Endothelial cell of umbilical vein (primary cell): ENCODE measurements around the gene ADIPOR2. TPM values are rescaled to one million over a fixed set of nuclear protein-coding genes. Genes with fewer than 3 reads are reported as not detected.

Source experiments
- BruUV-seq: library from RNA; stranded (reverse); fragments of 400-500 nt; replicated peaks from 2 replicates; lab custom pipeline; 2021; lab: Mats Ljungman, UMichigan
- CTCF ChIA-PET: fragments of 300-600, 350-600 bp; sonication (Branson Sonifier 250); formaldehyde crosslinking; loops from one replicate; lab custom pipeline; 2021; ENCODE audit warnings: antibody characterized with exemption, inconsistent platforms; lab: Charles Lee
- POLR2A ChIA-PET: fragments of 300-600, 350-600 bp; sonication (Branson Sonifier 250); formaldehyde crosslinking; loops from one replicate; lab custom pipeline; 2021; ENCODE audit warnings: antibody characterized with exemption, inconsistent platforms; lab: Charles Lee
- DNase-seq: peaks from one replicate; pipeline ENCODE4 v3.0.0-alpha.2; 2011; ENCODE audit warnings: low read depth, low spot score
- FAIRE-seq: peaks from 2 replicates; lab custom pipeline; 2011; peaks lifted over from hg19 to GRCh38; lab: Jason Lieb, UNC
- H2AFZ ChIP-seq: 2 replicates; pipeline ENCODE4 v1.6.0; 2012; ENCODE audit warnings: low read depth, low read length, control low read depth, inconsistent platforms
- H3K27ac ChIP-seq: 2 replicates; pipeline ENCODE4 v1.5.1; 2011; ENCODE audit warnings: low read depth, mild to moderate bottlenecking, control low read depth, low read length, moderate library complexity; ENCODE audit not compliant: insufficient read depth
- H3K27me3 ChIP-seq, 2 experiments: 2 replicates each; pipeline versions ENCODE4 v1.6.0 to v1.6.1; 2011; ENCODE audit warnings: low read length in 2 of 2, mixed read lengths in 1 of 2; ENCODE audit not compliant: control insufficient read depth in 2 of 2, insufficient read depth in 2 of 2
- H3K36me3 ChIP-seq, 2 experiments: 2 replicates in 1 of 2; 3 replicates in 1 of 2; pipeline ENCODE4 v1.5.1; 2011; ENCODE audit warnings: low read length in 2 of 2, mild to moderate bottlenecking in 1 of 2, moderate library complexity in 1 of 2; ENCODE audit not compliant: control insufficient read depth in 2 of 2, insufficient read depth in 2 of 2; ENCODE audit errors: extremely low read depth in 1 of 2
- H3K4me1 ChIP-seq: 3 replicates; pipeline ENCODE4 v1.5.1; 2011; ENCODE audit warnings: mild to moderate bottlenecking, low read length; ENCODE audit not compliant: control insufficient read depth, insufficient read depth; ENCODE audit errors: extremely low read depth
- H3K4me2 ChIP-seq: 2 replicates; pipeline ENCODE4 v1.6.1; 2011; ENCODE audit warnings: low read length, control low read depth, mixed read lengths; ENCODE audit not compliant: insufficient read depth
- H3K4me3 ChIP-seq, 3 experiments: fragments of 200-600 bp in 1 of 3; sonication (generic), shearing (Covaris generic) in 1 of 3; replicated peaks in 1 of 3; 2 replicates each; pipeline ENCODE4 v1.5.1; 2011 to 2016; ENCODE audit warnings: control low read depth in 3 of 3, low read length in 3 of 3, mild to moderate bottlenecking in 2 of 3, inconsistent platforms in 1 of 3, low read depth in 1 of 3, moderate library complexity in 1 of 3; ENCODE audit not compliant: insufficient read depth in 1 of 3
- H3K79me2 ChIP-seq: 2 replicates; pipeline ENCODE4 v1.6.0; 2012; ENCODE audit warnings: low read length, inconsistent platforms; ENCODE audit not compliant: control insufficient read depth, insufficient read depth
- H3K9ac ChIP-seq: replicated peaks from 2 replicates; pipeline ENCODE3; 2011; ENCODE audit warnings: low read length, control low read depth; ENCODE audit not compliant: insufficient read depth; ENCODE audit errors: extremely low read depth
- H3K9me1 ChIP-seq: replicated peaks from 3 replicates; pipeline ENCODE4 v1.6.0; 2011; ENCODE audit warnings: mild to moderate bottlenecking, low read length; ENCODE audit not compliant: control insufficient read depth, insufficient read depth; ENCODE audit errors: extremely low read depth
- H3K9me3 ChIP-seq: replicated peaks from 2 replicates; pipeline ENCODE4 v1.5.1; 2012; ENCODE audit warnings: low read length, inconsistent platforms; ENCODE audit not compliant: control insufficient read depth, insufficient read depth
- H4K20me1 ChIP-seq: replicated peaks from 2 replicates; pipeline ENCODE3; 2011; ENCODE audit warnings: mild to moderate bottlenecking, low read length; ENCODE audit not compliant: control insufficient read depth, insufficient read depth; ENCODE audit errors: extremely low read depth
- CTCF ChIP-seq, 2 donors: IDR thresholded peaks; 1 replicate in 1 of 2; 2 replicates in 1 of 2; pipeline ENCODE4 v1.5.1; 2011; ENCODE audit warnings: low read length in 2 of 2, mild to moderate bottlenecking in 2 of 2, moderate library complexity in 2 of 2, control low read depth in 1 of 2, inconsistent platforms in 1 of 2, low read depth in 1 of 2; ENCODE audit not compliant: insufficient read depth in 1 of 2; ENCODE audit errors: extremely low read depth in 1 of 2
- EZH2 ChIP-seq: IDR thresholded peaks from 2 replicates; pipeline ENCODE4 v1.6.1; 2012; ENCODE audit warnings: borderline replicate concordance, low read depth, mild to moderate bottlenecking, moderate library complexity, low read length, inconsistent platforms; ENCODE audit not compliant: severe bottlenecking
- FOS ChIP-seq: IDR thresholded peaks from 2 replicates; pipeline ENCODE4 v1.6.1; 2011; ENCODE audit warnings: mild to moderate bottlenecking, low read length, moderate library complexity, borderline replicate concordance; ENCODE audit not compliant: insufficient read depth
- GATA2 ChIP-seq: IDR thresholded peaks from 2 replicates; pipeline ENCODE4 v1.7.0; 2011; ENCODE audit warnings: low read depth, mild to moderate bottlenecking, moderate library complexity, mixed read lengths, low read length; ENCODE audit not compliant: insufficient read length, insufficient read depth
- MAX ChIP-seq: IDR thresholded peaks from 2 replicates; pipeline ENCODE4 v1.6.1; 2011; ENCODE audit not compliant: insufficient read depth, insufficient read length
- MYC ChIP-seq: IDR thresholded peaks from one replicate; pipeline ENCODE4 v1.6.1; 2011; ENCODE audit warnings: mild to moderate bottlenecking, low read depth, low read length
- POLR2A ChIP-seq: IDR thresholded peaks from 2 replicates; pipeline ENCODE4 v1.6.1; 2012; ENCODE audit warnings: low read depth, mild to moderate bottlenecking, control low read depth, low read length
- POLR2AphosphoS5 ChIP-seq: IDR thresholded peaks from 2 replicates; pipeline ENCODE4 v1.6.1; 2012; ENCODE audit warnings: low read depth, mild to moderate bottlenecking, control low read depth, low read length, moderate library complexity; ENCODE audit not compliant: insufficient read depth
- dilution Hi-C: fragments of 300-500 bp; cut with MboI; formaldehyde crosslinking; loops from one replicate; pipeline ENCODE4 v1.15.0; 2019; ENCODE audit warnings: low sequenced_read_pairs; ENCODE audit not compliant: extremely low pct_ligation_motif_present
- intact Hi-C: fragments of 100-400 bp; cut with micrococcal nuclease; formaldehyde crosslinking; loops from one replicate; pipeline ENCODE4 v1.10.0; 2022
- polyA plus RNA-seq, 4 experiments: library from polyadenylated mRNA; depleted of rRNA in 3 of 4; stranded (reverse) in 3 of 4; unstranded in 1 of 4; fragments of >200 nt; gene quantifications; 2 replicates each; pipeline versions ENCODE4 v1.2.1 to v1.2.3, GENCODE V29; 2011 to 2012; ENCODE audit warnings: missing spikeins in 1 of 4
- total RNA-seq: library from RNA; stranded (reverse); gene quantifications from 2 replicates; pipeline ENCODE4 v1.2.3, GENCODE V29; 2021

The ADIPOR2 gene
- total and polyA plus RNA-seq, 2 donors (not counting 3 experiments of a cell fraction or from before 2014, with no cell fraction given) = 22.5 to 57.3 TPM

DNA sequence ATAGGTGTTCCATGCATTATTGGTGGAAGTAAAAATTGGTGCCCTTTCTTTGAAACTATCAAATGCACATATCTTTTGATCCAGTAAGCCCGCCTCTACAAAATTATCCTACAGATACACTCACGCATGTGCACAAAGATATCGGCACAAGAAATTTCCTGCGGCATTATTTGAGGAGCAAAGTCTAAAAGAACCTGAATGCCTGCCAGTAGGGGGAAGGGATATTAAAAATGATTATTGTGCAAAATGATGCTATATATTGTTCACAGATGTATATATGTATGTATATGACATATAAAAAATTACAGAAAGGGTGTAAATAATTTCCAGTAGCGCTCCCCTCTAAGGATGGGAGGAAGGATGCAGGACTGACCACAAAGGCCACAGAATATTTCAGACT is 24.7 kb upstream of the ADIPOR2 start:
- no peaks in the 10 kb centered on the region for H3K79me2 ChIP-seq
- H3K27ac ChIP-seq = no peak overlapping the region
- BruUV-seq = no TSS peak
- intact Hi-C loops = no loop called here
- dilution Hi-C loops = no loop called here
- POLR2A ChIA-PET = no interaction called here
- no peaks in the 10 kb centered on the region for H3K9me3 ChIP-seq
- H4K20me1 ChIP-seq = no peaks in the 10 kb centered on the region
- TF ChIP-seq POLR2A (no peak), FOS (no peak), GATA2 (no peak)
- no peak overlapping the region for H3K9ac ChIP-seq
- H3K9me1 ChIP-seq = no peaks in the 10 kb centered on the region
- no peak for DNase-seq
- no peak overlapping the region for H2AFZ ChIP-seq
- FAIRE-seq = no peak
- H3K4me1 ChIP-seq = peaks cover 8% of the 10 kb centered on the region
- CTCF ChIA-PET = interaction anchor here (0.5 to 2.1 kb wide), 4 partner anchors 13 to 125 kb away, joined by 3 to 11 read pairs (median 4); no protein-coding TSS in a partner anchor
- no peaks in the 10 kb centered on the region for H3K27me3 ChIP-seq
- no peak overlapping the region for H3K4me3 ChIP-seq
- no peaks in the 10 kb centered on the region for H3K36me3 ChIP-seq
- H3K4me2 ChIP-seq = no peak overlapping the region

DNA sequence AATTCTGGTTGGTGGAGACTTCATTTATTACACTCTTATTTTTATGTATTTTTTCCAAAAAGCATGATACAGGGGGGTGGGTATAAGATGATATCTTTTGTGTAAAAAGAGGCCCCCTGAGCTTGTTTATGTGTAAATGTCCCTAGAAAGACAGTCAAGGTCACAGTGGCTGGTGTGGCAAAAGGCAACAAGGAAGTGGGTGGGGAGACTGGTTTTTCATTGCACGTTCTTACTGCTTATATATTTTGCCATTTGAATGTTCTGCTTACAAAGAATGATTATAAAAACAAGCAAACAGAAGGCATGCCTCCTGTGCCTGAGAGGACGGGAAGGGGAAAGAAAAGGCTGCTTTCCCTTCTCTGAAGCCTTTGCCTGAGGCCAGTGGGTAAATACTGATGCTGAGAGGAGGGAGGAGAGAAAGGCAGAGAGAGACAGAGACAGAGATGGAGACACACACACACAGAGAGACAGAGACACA is 24.1 kb upstream of the ADIPOR2 start:
- POLR2A ChIA-PET = no interaction called here
- H3K36me3 ChIP-seq = no peaks in the 10 kb centered on the region
- FAIRE-seq (no peak), DNase-seq (peak; percentile 20)
- H3K9ac ChIP-seq = no peak overlapping the region
- no peaks in the 10 kb centered on the region for H3K9me3 ChIP-seq
- no peaks in the 10 kb centered on the region for H4K20me1 ChIP-seq
- no peak overlapping the region for H3K4me2 ChIP-seq
- no peaks in the 10 kb centered on the region for H3K27me3 ChIP-seq
- intact Hi-C loops = no loop called here
- no TSS peak for BruUV-seq
- H3K27ac ChIP-seq = no peak overlapping the region
- TF ChIP-seq POLR2A (no peak), MYC (no peak), CTCF (IDR thresholded peaks at IDR 0.05; ENCODE audit: extremely low read depth in 1 of 2, insufficient read depth in 1 of 2, low read depth in 1 of 2, low read length in 2 of 2) (no peak), GATA2 (no peak), MAX (no peak), EZH2 (no peak), POLR2AphosphoS5 (no peak)
- dilution Hi-C loops = no loop called here
- H3K9me1 ChIP-seq = no peaks in the 10 kb centered on the region
- H3K4me3 ChIP-seq = no peak overlapping the region
- H3K79me2 ChIP-seq = no peaks in the 10 kb centered on the region
- H3K4me1 ChIP-seq = peaks cover 8% of the 10 kb centered on the region
- CTCF ChIA-PET = interaction anchor here (0.5 to 2.1 kb wide), 5 partner anchors 14 to 124 kb away, joined by 3 to 11 read pairs (median 5); no protein-coding TSS in a partner anchor
- peak overlapping the region; percentile 20 for H2AFZ ChIP-seq
